IPS DF 6.9 (cell line): ENCODE results near the gene HOXB1.

Experiments used
- DNase-seq: peaks from one replicate; pipeline ENCODE4 v3.0.0-alpha.2; 2013; ENCODE audit warnings: low read depth, low spot score
- H3K27ac ChIP-seq: one replicate; pipeline ENCODE4 v1.5.1; 2013; ENCODE audit warnings: low read length, control low read depth
- H3K27me3 ChIP-seq: 2 replicates; pipeline ENCODE4 v1.6.1; 2013; ENCODE audit warnings: mild to moderate bottlenecking, low read length; ENCODE audit not compliant: control insufficient read depth, insufficient read depth
- H3K36me3 ChIP-seq: 2 replicates; pipeline ENCODE4 v1.6.1; 2013; ENCODE audit warnings: low read length; ENCODE audit not compliant: control insufficient read depth, insufficient read depth
- H3K4me1 ChIP-seq: 2 replicates; pipeline ENCODE4 v1.6.1; 2013; ENCODE audit warnings: low read length; ENCODE audit not compliant: control insufficient read depth, insufficient read depth
- H3K4me3 ChIP-seq: 2 replicates; pipeline ENCODE4 v1.5.1; 2013; ENCODE audit warnings: mild to moderate bottlenecking, low read length
- H3K9me3 ChIP-seq: 2 replicates; pipeline ENCODE4 v1.6.1; 2013; ENCODE audit warnings: low read length, inconsistent platforms; ENCODE audit not compliant: control insufficient read depth, insufficient read depth
- WGBS: extraction: QIAGEN DNeasy Blood & Tissue Kit; methylation state at CpG from one replicate; pipeline ENCODE4 v1.1.7; 2013; ENCODE audit warnings: mixed read lengths, missing lambda C conversion rate; ENCODE audit not compliant: insufficient read length, insufficient coverage; 5-methylcytosine and 5-hydroxymethylcytosine counted together

Gene HOXB1

DNA sequence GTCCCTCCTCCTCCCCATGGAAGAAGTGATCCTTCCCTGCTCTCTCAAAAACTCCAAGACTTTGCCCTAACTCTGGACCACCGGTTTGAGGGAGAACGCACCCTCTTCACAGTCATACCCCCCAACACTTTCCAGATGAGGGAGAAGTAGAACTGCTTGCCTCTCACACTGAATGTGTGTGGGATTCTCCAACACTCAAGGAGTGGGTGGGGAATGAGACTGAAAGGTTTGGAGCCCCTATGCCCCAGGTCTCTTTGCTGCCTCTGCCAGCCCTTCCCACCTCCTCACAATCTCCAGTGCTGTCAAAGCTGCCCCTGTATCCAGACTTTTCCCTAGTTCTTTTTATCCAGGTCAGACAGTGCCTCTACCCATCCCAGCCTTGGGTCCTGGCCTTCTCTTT, 35.9 kb upstream of the HOXB1 start:
- WGBS = no CpG with 5 or more reads among the region's 2 CpGs

DNA sequence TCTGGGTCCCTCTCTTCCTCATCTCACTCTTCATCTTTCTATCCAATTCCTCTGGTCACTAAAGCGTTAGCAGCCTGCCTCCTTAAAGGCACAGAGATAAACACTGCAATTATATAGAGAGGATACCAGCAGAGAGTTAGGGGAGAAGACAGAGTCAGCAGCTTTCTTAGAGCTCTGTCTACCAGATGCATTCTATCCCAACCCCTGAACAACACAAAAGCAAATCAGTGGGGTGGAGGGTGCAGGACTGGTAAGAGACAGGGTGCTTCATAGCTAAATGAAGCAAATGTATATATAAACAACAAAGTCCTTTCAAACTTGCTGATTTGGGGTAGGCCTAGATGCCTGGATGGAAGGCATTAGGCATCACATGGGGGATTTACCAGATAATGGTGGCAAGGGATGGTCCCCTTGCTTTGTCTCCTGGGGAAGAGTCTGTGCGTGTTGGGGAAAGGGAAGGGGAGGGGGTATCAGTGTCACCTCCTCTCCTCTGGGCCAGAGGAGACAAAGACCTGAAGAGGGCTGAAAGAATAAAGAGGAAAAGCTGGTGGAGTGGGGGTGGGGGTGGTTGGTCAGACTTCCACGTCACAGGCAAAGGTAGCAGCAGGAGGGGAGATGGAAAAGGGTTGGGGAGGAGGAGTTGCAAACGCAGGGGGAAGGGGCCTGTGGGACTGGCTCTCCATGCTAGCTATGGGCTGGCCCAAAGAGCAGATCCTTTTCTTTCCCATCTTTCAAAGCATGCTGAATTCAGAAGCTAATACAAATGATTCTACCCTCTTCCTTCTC, 35.3 kb upstream of the HOXB1 start:
- Histone ChIP-seq H3K36me3 (no peaks in the 10 kb centered on the region), H3K9me3 (no peaks in the 10 kb centered on the region; the same call in 1 of the 2 replicates), H3K4me3 (no peak overlapping the region), H3K27ac (no peak overlapping the region), H3K27me3 (peaks cover 96% of the 10 kb centered on the region), H3K4me1 (peaks cover 3% of the 10 kb centered on the region; the same call in 1 of the 2 replicates)
- WGBS = no CpG with 5 or more reads among the region's 4 CpGs
- DNase-seq = no peak

More for the DNA sequence above, 35.9 kb upstream of the HOXB1 start:
- DNase-seq = no peak
- Histone ChIP-seq H3K36me3 (no peaks in the 10 kb centered on the region), H3K4me1 (peaks cover 3% of the 10 kb centered on the region; the same call in 1 of the 2 replicates), H3K27ac (no peak overlapping the region), H3K4me3 (no peak overlapping the region), H3K27me3 (peaks cover 96% of the 10 kb centered on the region), H3K9me3 (no peaks in the 10 kb centered on the region; the same call in 1 of the 2 replicates)

DNA sequence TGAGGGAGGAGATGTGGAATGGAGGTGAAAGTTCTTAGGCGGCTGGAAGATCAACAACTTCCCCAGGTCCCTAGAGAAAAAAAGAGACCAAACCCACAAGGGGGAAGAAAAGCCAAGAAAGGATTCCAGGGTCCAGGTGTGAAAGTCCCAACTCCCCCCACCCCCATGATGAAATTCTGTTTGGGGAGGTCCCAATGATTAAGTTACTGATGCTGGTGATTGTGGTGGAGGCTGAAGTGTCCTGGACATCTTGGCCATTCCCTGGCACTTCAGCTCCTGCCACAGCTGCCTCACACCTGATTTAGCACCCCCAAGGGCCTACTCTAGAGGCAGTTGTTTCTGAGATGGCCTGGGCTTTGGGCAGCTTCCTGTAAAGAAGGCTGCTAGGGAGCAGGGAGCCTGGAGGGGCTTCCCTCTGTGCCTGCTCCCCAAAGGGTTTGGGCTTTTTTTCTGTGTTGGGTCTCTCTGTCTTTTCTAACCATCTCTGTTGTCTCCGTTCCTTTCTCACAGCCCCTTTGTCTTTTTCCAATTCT, 34.3 kb upstream of the HOXB1 start:
- WGBS = no CpG with 5 or more reads among the region's 2 CpGs
- Histone ChIP-seq H3K27ac (no peak overlapping the region), H3K9me3 (no peaks in the 10 kb centered on the region; the same call in 1 of the 2 replicates), H3K4me1 (peaks cover 3% of the 10 kb centered on the region; the same call in 1 of the 2 replicates), H3K4me3 (no peak overlapping the region), H3K36me3 (no peaks in the 10 kb centered on the region), H3K27me3 (peaks cover 96% of the 10 kb centered on the region)
- DNase-seq = no peak

DNA sequence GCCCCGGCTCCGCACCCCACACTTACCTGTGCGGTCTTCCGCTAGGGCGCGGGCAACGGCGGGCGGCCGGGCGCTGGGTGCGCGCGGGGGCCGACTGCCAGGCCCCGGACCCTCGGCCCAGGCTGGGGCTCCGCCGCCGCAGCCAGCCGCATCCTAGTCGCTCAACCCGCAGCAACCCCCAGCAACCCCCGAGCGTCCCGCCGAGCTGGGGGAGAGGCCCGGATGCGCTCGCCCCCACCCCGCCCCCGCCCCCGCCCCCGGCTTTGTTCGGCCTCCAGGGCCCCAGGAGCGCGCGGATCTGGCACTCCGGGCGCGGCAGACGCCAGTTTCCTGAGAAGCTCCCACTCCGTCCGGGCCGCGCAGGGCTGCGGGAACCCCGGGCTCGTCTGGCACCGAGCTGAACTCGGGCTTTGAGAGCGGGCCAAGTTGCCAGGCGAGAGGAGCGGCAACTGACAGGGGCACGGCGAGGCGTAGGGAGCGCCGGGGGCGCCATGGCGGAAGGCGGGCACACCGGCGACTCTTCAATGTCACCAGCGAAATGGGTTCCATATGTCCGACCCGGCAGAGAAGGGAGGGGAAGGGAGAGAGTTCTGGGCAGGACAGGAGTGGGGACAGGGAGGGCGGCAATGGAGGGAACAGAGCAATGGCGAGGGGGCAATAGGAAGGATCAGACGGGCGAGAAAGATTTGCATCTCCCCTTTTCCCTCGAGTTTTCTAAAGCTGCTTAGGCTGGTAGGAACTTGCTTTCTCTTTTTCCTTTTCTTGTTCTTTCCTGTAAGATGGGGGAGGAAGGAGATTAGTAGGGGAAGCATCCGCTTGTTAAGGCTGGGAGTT, 33.6 kb upstream of the HOXB1 start:
- peaks cover 3% of the 10 kb centered on the region; the same call in 1 of the 2 replicates for H3K4me1 ChIP-seq
- peaks cover 96% of the 10 kb centered on the region for H3K27me3 ChIP-seq
- H3K27ac ChIP-seq = no peak overlapping the region
- no peaks in the 10 kb centered on the region; the same call in 1 of the 2 replicates for H3K9me3 ChIP-seq
- H3K4me3 ChIP-seq = no peak overlapping the region
- H3K36me3 ChIP-seq = no peaks in the 10 kb centered on the region
- WGBS = no CpG with 5 or more reads among the region's 73 CpGs
- DNase-seq = no peak

DNA sequence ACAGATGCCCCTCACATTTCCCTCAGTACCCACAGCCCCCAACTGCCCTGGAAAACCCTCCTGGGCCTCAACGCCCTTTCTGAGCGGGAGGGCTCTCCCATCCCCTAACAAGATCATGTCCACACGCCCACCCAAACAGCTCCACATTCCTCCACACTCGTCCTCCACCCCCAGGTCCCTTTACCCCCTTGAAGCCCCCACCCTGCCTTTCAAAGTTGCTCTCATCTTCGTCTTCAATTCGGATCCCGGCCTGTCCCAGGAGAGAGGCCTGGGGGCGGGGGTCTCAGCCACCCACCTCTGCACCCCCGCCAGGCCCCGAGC, 33.0 kb upstream of the HOXB1 start:
- no CpG with 5 or more reads among the region's 10 CpGs for WGBS
- H3K9me3 ChIP-seq = no peaks in the 10 kb centered on the region; the same call in 1 of the 2 replicates
- H3K4me1 ChIP-seq = peaks cover 3% of the 10 kb centered on the region; the same call in 1 of the 2 replicates
- H3K4me3 ChIP-seq = no peak overlapping the region
- no peak overlapping the region for H3K27ac ChIP-seq
- H3K36me3 ChIP-seq = no peaks in the 10 kb centered on the region
- peaks cover 96% of the 10 kb centered on the region for H3K27me3 ChIP-seq
- DNase-seq = no peak

DNA sequence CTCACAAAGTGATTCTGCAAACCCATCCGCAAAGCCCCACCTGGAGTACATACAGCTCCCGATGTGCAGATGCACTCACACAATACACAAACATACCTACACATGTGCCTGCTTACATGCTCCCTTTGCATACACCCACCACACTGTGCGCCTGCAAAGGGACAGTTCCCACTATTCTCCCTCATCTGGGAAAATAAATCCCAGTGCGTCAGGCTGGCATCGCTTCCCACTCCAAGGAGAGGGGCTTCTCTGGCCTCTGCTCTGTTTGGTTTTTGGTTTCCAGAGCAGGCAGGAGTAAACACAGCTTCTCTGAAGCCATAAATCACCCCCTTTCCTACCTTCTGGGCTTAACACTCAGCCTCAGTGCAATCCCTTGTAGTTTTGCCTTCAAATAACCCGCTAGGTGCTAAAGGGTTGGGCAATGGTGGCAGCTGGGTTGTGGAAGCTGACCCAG, 32.6 kb upstream of the HOXB1 start:
- H3K4me1 ChIP-seq = peaks cover 3% of the 10 kb centered on the region; the same call in 1 of the 2 replicates
- no peaks in the 10 kb centered on the region; the same call in 1 of the 2 replicates for H3K9me3 ChIP-seq
- no peaks in the 10 kb centered on the region for H3K36me3 ChIP-seq
- peaks cover 96% of the 10 kb centered on the region for H3K27me3 ChIP-seq
- no peak overlapping the region for H3K27ac ChIP-seq
- no peak overlapping the region for H3K4me3 ChIP-seq
- no CpG with 5 or more reads among the region's 6 CpGs for WGBS
- DNase-seq = no peak

DNA sequence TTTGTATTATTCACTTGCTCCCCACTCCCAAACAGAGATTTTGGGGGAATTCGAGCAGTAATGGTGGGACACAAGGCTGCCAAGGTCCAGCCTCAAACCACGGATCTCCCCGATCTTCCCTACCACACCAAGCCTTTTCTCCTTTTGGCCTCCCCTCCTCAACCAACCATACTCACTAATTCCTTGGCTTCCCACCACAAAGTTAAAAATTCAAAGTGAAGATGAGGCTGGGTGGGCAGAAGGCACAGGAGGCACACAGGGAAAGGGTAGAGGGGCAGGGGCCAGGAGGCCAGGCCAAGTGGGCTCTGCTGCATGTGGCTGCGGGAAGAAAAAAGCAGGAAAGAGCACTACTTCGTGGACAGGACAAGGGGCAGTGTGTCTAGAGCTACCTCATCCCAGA, 32.1 kb upstream of the HOXB1 start:
- no peaks in the 10 kb centered on the region for H3K36me3 ChIP-seq
- no CpG with 5 or more reads among the region's 5 CpGs for WGBS
- no peak overlapping the region for H3K4me3 ChIP-seq
- H3K27me3 ChIP-seq = peaks cover 97% of the 10 kb centered on the region
- peaks cover 3% of the 10 kb centered on the region; the same call in 1 of the 2 replicates for H3K4me1 ChIP-seq
- H3K9me3 ChIP-seq = no peaks in the 10 kb centered on the region; the same call in 1 of the 2 replicates
- DNase-seq = no peak
- H3K27ac ChIP-seq = no peak overlapping the region

DNA sequence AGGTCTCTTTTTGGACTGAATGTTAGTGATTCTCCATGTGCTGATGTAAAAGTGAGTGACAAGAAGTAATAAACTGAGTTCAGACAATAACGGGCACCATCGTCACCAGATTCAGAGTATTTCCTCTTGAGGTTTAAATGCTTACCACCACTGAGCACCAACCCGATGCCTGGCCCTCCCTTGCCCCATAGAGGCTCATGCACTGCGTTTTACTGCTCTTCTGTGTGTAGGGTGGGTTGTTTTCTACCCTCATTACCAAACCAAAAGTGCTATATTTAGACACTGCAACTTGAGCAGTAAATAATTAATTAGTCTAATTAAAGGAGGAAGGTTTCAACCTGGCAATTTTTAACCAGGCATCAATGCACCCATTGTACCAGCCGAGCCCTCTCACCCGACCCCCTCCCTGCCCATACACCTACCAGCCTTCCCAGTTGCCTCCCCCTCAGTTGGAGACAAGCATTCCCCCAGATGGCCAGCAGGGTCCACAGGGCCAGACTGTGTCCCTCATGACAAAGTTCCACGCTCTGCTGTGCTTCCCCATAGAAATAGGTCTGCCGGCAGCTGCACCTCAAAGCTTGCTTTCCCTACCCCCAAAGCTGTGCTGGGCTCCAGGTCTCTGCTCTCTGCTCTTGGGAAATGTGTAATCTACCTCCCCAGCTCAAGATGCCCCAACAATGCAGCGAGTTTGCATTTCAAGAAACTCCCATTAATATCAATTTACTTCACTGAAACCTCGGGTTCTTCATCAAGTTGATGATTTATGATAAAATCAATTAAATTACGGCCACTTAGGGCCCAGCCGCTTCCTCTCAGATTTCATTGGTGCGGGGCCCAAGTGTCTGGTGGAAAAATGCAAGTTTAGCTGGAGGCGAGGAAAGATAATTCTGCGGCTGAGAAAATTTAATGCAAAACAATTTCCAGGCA, 31.3 kb upstream of the HOXB1 start:
- no peaks in the 10 kb centered on the region; the same call in 1 of the 2 replicates for H3K9me3 ChIP-seq
- WGBS = no CpG with 5 or more reads among the region's 15 CpGs
- no peaks in the 10 kb centered on the region for H3K36me3 ChIP-seq
- peaks cover 97% of the 10 kb centered on the region for H3K27me3 ChIP-seq
- H3K27ac ChIP-seq = no peak overlapping the region
- no peak for DNase-seq
- no peak overlapping the region for H3K4me3 ChIP-seq
- no peaks in the 10 kb centered on the region; the same call in 1 of the 2 replicates for H3K4me1 ChIP-seq

DNA sequence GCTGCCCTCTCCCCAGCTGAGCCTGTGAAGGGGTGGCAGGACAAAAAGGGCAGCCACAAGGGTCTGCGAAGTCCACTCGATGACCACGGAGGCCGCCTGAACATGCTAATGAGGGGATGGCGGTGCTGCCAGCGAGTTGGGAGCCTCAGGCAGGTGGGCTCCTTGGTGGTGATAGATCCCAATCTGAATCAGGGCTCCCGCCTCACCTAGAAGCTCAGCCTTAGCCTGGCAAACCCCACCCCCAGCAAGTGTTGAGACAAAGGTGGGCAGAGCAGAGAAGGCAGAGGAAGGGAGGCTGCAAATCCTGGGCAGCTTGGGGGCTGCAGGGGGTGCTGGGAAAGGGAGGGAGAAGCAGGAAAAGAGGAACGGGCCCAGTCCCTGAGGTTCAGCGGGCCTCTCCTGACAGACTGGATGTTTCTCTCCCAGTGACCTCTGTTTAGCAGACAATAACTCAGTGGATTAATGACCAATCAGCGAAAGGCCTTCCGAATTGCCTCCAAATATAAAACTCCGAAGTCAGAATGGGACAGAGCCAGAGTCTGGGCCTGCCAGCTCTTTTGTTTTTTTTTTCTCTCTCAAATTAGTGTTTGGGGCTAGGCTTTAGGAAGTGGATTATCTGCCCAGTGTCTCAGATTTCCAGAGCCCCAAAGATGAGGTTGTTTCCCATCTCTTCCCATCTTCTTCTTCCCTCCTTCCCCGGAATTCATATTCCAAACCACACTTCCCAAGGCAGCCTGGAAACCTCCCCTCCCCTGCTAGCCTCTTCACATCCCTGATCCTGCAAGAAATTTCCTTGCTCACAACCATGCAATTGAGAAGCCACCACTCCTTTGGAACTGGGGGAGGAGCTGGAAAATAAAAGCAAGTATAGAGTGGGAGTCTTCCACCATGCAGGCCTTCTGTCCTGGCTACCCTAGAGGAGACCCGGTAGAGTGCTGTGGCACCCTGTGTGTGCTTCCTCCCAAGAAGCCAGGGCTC, 29.3 kb upstream of the HOXB1 start:
- WGBS = no CpG with 5 or more reads among the region's 14 CpGs
- H3K4me1 ChIP-seq = no peaks in the 10 kb centered on the region; the same call in 1 of the 2 replicates
- H3K27me3 ChIP-seq = peaks cover 95% of the 10 kb centered on the region
- no peaks in the 10 kb centered on the region for H3K36me3 ChIP-seq
- no peak overlapping the region for H3K4me3 ChIP-seq
- H3K27ac ChIP-seq = no peak overlapping the region
- DNase-seq = no peak
- no peaks in the 10 kb centered on the region for H3K9me3 ChIP-seq
